HG02885 (cell line): ENCODE measurements around the gene ARMC9.
"Not testable (repeated sequence)": the region's sequence is repeated elsewhere in the genome, so short reads cannot be mapped to it uniquely, and the experiment has no call there.

ENCODE experiments used
- ATAC-seq: cut with Tn5 transposase; IDR thresholded peaks from one replicate; pipeline ENCODE4 v1.9.1; 2021; ENCODE audit warnings: mild to moderate bottlenecking; ENCODE audit not compliant: unreplicated experiment, poor library complexity

The ARMC9 gene

DNA sequence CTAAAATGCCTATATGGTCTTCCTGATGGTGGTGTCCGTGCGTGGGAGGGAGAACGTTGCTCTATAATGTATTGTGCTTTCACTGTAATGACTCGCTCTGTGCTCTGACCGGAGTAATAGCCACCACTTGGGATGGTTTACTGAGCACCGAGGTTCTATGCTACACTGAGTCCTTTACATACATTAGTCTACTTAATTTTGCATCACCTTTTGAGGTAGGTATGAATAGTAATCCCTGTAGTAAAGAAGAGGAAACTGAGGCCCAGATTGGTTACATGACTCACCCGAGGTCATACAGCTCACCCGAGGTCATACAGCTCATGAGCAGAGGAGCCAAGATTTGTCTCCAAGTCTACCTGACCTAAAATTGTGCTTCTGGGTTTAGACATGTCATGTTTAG lies 79.5 kb downstream of the ARMC9 start:
- no peak for ATAC-seq

GRCh38 chr2:231278868-231279267 lies 80.4 kb downstream of the ARMC9 start:
- no peak for ATAC-seq

GRCh38 chr2:231280846-231281245 lies 82.4 kb downstream of the ARMC9 start:
- no peak for ATAC-seq

GRCh38 chr2:231284296-231284695 lies 85.9 kb downstream of the ARMC9 start:
- no peak for ATAC-seq

GRCh38 chr2:231286964-231287363 lies 88.5 kb downstream of the ARMC9 start:
- no peak for ATAC-seq

- no peak for ATAC-seq
Measured at GRCh38 chr2:231287696-231288095, 89.3 kb downstream of the ARMC9 start.

- ATAC-seq: no peak
Measured at GRCh38 chr2:231288590-231288989, 90.2 kb downstream of the ARMC9 start.

- ATAC-seq: no peak
Measured at GRCh38 chr2:231290321-231291015, 92.0 kb downstream of the ARMC9 start.

- no peak for ATAC-seq
Measured at GRCh38 chr2:231292472-231293134, 94.2 kb downstream of the ARMC9 start.

DNA sequence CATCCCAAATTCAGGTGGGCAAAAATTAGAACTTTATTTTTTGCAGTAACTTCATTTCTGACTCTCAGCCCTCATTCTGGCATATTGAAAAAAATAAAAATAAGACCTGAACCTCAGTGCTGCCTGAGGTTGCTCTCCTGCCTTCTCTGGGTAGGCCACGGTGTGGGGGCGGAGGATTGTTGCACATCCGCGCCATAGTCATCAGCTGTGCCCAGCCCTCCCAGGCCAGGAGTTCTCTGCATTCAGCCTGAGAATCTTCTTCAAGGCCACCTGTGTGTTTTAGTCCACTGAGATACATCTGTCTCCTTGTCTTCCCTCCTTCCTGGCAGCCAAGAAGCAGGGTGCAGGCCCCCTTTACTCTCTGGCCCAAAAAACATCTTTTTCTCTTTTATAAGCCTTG lies 94.7 kb downstream of the ARMC9 start:
- no peak for ATAC-seq

GRCh38 chr2:231294116-231294515 lies 95.7 kb downstream of the ARMC9 start:
- ATAC-seq: no peak

DNA sequence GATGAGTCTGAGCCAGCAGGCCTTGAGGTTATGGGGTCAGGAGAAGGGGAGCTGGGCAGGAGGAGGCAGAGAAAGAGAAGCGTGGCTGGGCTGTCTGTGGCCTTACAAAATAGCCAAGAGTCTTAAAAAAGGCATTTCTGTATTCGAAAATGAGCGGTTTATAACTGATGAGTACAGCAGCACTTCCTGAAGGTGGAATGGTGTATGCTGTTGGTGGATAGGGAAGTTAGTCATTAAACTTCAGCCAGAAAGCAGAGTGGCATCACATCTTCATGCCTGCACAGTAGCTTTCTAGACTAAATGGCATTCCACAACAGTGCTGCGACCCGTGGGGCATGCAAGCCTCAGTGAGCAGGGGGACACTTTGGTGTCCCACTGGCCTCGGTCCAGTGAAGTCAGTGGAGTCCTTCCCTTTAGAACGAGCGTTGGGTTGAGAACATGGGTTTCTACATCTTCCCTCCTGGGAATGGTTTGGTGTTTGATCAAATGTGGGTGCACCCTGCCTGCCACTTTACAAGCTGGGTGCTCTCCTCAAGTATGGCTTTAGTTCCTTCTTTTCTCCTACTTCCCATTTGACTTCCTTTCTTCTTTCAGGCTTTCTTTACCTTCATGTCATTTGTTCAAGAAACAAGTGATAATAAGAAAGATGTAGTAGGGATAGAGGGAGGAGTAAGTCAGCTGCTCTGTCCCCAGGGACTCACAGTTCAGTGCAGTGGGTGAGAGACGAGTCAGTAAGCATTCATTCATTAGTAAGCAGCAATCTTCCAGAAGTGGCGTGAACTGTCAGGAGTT lies 96.3 kb downstream of the ARMC9 start:
- no peak for ATAC-seq

DNA sequence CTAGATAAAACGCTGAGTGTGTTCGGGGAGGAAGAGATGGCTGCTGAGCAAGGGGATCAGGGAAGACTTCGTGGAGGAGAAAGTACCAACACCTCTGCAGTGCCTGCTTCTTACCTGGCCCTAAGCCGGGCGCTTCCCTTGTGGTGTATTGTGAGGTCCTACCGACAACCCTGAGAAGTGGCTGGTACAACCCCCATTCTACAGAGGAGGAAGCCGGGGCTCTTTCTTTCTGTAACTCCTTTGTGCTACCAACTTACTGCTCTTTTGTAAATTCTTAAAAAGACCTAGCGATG lies 96.9 kb downstream of the ARMC9 start:
- ATAC-seq: no peak

GRCh38 chr2:231296401-231296974 lies 98.1 kb downstream of the ARMC9 start:
- no peak for ATAC-seq

DNA sequence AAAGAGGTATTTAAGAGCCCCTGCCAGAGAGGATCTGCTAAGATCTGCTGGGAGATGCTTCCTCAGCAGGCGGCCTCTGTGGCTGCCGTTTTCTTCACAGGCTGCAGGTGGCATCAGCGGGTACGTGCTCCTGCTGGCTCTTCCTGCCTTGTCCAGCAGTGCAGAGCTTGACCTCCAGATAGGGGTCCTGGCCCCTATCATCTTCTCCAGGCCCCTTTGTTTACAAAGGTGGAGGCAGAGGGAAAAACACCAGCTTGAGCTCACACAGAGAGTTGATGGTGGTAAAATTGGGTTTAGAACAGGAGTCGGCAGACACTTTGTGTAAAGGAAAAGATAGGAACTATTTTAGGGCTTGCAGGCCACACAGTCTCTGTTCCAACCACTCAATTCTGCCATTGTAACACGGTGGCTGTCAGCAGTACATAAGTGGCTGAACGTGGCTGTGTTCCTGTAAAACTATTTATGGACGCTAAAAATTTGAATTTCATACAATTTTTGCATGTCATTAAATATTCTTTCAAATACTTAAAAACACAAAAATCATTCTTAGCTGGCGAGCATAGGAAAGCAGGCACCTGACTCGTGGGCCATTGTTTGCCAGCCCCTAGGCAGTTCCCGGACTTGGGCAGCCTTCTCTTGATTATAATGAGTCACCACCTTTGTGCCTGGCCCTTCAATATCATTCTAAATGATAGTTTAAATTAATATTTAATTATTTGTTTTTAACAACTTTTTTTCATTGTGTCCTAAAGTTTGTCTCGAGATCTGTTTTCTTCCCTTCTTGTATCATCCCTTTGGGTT lies 98.9 kb downstream of the ARMC9 start:
- peak; percentile 53 for ATAC-seq

GRCh38 chr2:231298091-231298490 lies 99.7 kb downstream of the ARMC9 start:
- ATAC-seq: no peak

DNA sequence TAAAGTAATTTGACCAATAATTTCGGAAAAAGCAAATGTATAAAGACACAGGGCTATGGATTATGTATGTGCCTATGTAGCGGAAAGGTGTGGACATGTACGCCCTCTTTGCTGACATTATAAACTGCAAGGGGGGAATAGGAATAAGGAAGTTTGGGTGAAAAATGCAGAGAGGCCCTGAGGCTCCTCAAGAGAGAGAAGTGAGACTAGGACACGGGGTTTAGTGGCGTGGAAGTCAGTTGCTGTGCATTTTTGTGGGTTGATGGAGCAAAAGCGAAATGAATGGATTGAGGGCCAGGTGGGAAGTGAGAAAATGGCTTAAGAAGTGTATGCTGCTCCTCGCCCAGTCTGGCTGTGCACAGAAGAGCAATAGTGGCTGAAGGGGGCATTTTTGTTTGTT lies 100.8 kb downstream of the ARMC9 start:
- no peak for ATAC-seq

DNA sequence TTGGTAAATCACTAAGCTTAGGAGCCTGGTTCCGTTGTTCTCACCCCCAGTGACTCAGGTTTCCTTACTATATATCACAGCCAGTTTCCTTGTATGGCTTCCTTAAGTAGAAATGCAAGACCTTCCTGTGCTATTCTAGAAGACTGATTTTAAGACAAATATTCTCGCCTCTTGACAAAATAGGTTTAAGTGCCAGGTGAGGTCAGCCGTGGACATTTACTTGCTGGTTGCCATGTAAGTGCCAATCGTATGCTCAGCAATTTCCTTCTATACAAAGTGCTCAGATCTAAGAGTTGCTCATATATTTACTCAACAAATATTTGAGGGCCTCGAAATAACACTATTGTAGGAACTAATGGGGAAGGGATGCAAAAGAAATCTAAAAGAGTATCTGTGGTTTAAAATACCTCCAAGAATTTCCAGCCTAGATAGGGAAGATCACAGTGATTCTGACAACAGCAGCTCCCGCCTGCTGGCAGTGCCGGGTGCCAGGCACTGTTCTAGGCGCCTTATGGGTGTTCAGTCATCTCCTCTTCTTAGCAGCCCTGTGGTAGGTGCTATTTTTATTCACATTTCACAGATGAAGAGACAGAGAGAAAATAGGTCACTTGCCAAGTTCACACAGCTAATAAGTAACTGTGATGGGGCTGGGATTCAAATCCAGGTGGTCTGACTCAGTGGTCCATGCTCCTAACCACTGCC lies 101.7 kb downstream of the ARMC9 start:
- no peak for ATAC-seq

GRCh38 chr2:231300722-231301076 lies 102.3 kb downstream of the ARMC9 start:
- ATAC-seq: no peak

- not testable (repeated sequence) for ATAC-seq
Measured at GRCh38 chr2:231304259-231304658, 105.8 kb downstream of the ARMC9 start.
